GM12872 (cell line): ENCODE data around the gene TM7SF3.

Experiments used
- TF ChIP-seq, protein P1 (sequence below): IDR thresholded peaks from 3 replicates; pipeline ENCODE4 v1.5.1; 2011; ENCODE audit warnings: low read depth, mild to moderate bottlenecking, low read length, moderate library complexity; ENCODE audit not compliant: insufficient read depth

The TM7SF3 gene

DNA sequence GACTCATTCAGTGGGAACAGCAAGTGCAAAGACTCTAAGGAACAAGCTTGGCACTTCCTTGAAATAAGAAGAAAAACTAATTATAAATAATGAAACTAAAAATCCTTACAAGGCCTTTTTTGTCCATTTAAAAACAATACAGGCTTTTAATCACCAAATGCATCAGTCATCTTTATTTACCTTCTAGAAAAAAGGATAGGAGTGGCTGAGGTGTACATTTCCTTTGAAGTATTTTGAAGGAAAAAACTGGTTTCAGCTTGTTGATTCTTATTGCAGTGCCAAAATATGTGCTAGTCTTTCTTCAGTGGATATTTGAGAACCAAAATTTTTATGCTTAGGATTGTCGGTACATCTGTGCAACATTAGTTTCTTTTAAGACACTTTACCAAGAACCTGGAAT is 38.0 kb upstream of the TM7SF3 start:
- TF ChIP-seq, protein P1, sequence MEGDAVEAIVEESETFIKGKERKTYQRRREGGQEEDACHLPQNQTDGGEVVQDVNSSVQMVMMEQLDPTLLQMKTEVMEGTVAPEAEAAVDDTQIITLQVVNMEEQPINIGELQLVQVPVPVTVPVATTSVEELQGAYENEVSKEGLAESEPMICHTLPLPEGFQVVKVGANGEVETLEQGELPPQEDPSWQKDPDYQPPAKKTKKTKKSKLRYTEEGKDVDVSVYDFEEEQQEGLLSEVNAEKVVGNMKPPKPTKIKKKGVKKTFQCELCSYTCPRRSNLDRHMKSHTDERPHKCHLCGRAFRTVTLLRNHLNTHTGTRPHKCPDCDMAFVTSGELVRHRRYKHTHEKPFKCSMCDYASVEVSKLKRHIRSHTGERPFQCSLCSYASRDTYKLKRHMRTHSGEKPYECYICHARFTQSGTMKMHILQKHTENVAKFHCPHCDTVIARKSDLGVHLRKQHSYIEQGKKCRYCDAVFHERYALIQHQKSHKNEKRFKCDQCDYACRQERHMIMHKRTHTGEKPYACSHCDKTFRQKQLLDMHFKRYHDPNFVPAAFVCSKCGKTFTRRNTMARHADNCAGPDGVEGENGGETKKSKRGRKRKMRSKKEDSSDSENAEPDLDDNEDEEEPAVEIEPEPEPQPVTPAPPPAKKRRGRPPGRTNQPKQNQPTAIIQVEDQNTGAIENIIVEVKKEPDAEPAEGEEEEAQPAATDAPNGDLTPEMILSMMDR, result no peak

DNA sequence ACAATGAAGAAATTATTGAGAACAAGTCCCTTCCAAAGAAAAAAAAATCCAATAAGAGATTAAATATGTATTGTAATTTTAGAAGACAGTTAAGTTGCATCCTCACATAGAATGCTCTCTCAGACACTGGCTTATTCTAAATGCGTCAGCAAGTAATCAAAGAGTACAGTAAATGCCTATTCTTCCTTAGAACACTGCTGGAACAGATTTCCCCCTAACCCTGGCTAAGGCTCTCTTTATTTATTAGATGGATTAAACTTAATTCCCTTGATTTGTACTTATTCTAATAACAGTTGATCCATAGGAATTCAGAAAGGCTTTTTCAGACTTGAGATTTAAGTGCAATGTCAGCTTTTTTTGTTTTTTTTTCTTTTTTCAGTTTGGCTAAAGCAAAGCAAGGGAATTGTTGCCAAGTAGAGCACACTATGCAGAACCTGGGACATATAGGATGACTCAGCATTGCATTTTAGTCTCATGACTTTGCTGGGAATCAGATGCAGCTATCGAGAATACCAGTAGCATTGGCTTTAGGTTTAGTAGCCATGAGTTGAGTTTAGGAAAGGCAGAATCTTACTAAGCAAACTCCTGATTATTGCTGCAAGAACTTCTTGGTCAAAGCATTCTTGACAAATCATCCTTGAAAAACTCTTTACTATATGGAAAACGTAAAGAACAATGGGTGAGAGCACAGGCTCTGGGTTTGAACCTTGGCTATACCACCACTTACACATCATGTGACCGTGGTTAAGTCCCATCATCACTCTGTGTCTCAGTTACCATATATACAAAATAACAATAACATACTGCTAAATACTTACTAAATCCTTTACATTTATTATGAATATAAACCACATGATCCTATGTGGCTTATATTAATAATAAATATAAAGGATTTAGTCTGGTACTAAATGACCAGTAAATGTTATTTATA is 34.9 kb upstream of the TM7SF3 start:
- TF ChIP-seq, protein P1, result no peak

DNA sequence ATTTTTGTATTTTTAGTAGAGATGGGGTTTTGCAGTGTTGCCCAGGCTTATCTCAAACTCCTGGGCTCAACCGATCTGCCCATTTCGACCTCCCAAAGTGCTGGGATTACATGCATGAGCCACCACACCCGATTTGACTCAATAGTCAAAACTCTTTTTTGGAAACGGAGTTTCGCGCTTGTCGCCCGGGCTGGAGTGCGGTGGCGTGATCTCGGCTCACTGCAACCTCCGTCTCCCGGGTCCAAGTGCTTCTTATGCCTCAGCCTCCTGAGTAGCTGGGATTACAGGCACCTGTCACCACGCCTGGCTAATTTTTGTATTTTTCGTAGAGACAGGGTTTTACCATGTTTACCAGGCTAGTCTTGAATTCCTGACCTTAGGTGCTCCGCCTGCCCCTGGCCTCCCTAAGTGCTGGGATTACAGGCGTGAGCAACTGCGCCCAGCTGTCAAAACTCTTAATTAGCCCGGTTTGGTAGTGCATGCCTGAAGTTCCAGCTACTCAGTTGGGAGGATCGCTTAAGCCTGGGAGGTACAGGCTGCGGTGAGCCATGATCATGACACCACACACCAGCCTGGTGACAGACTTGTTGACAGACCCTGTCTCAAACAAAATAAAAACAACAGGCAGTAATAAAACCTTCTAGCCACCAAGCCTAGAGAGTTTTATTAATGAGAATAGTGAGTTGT is 20.6 kb upstream of the TM7SF3 start:
- TF ChIP-seq, protein P1, result no peak

DNA sequence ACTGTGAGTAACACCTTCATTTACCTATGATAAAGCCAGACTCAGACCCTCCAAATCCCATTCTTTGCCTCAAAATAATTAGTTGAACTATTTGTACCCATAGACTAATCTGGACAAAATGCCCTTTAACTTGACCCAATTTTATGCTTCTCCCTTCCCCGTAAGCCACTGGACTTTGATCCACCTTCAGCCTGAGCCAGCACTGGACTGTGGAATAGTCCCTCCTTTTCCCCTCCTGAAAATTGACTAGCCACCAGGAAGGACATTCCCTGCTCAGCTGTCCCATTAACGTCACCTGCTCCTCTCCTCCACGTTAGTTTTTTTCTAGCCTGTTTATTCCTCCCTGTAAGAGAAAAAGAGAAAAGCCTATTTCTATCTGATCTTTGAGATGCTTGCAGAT is 18.5 kb upstream of the TM7SF3 start:
- TF ChIP-seq, protein P1, result no peak

DNA sequence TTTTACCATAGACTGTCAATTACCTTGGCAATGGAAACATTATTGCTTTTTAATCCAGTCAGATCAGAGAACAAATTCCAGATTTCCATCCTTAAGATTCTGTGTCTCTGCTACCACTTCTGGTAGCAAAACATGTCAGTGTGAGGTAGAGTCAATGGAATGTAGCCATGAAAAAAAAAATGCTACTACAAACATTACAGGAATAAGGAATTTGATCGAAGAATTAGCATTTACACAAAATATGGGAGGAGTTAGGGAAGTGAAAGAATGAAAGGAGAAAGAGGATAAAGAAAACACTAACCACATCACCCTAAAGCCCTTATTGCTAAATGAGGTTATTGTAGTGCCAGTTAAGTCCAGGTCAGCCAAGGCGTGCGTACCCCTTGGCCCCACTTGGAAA is 17.3 kb upstream of the TM7SF3 start:
- TF ChIP-seq, protein P1, result no peak

DNA sequence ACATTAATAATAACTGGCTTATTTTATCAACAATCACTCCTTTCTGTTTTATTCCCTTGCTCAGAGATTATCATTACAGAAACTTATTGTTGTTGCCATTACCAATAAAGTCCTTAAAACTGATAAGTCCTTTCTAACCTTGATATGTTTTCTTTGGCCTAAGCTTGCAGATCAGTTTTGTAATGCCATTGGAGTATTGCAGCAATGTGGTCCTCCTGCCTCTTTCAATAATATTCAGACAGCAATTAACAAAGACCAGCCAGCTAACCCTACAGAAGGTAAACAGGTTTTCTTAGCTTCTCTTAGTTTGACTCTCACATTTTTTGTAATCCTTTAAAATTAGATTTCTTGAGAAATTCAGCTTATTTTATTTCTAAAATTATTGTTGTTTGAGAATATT is 12.1 kb upstream of the TM7SF3 start:
- TF ChIP-seq, protein P1, result no peak

DNA sequence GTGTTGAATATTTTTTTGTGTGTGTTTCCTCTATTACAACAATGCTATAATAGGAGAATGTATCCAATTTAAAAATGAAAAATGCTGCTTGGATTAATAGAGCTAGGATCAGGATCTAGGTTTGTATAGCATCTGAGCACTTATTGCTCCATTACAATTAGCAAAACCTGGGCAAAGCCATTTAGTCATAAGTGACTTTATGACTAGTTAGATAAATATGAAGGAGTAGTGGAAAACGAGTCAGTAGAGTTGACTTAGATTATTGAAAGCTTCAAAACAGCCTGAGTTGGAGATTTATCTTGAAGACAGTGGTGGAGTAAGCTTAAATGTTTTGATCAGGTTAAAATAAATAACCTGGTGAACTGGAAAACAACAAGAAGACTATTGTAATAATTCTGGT is 10.9 kb upstream of the TM7SF3 start:
- TF ChIP-seq, protein P1, result no peak
